ENCODE data around the gene DUSP15. TPM values are rescaled to one million over a fixed set of nuclear protein-coding genes. Genes with fewer than 3 reads are reported as not detected.

The DUSP15 gene
- total RNA-seq, 1 experiment from 2014 or later, result not detected

DNA sequence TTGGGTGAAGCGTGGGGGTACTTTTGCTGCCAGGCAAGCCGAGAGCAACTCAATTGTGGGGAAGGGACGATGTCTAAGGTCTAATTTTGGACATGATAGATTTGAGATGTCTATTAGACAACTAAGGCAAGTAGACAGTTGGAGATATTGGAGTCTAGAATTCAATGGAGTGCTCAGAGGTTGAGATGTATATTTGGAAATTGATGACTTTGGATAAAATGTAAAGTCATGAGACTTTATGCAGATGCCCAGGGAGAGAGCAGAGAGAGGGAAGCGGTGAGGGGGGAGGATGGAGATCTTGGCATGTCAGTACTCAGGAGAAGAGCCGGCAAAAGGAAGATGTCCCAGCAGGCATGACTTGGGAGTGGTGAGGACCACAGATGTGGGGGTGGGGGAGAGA lies 44.3 kb downstream of the DUSP15 start:
- H4K20me1 ChIP-seq (ENCODE audit: insufficient read depth), result no peaks in the 10 kb centered on the region
- intact Hi-C loops (cut with micrococcal nuclease), result no loop called here
- no peak overlapping the region for H3K4me3 ChIP-seq (replicated peaks in 1 of 2; ENCODE audit: low read depth in 1 of 2, low read length in 2 of 2)
- POLR2A ChIA-PET, result no interaction called here
- no peaks in the 10 kb centered on the region for H3K79me2 ChIP-seq (ENCODE audit: insufficient read depth, low read length)
- TF ChIP-seq SIN3A (IDR thresholded peaks at IDR 0.05; ENCODE audit: low read depth), result no peak
- H3K9me2 ChIP-seq (ENCODE audit: insufficient read depth), result no peaks in the 10 kb centered on the region
- H3K9ac ChIP-seq (ENCODE audit: low read length), result no peak overlapping the region
- no TSS peak for BruUV-seq (replicated peaks)
- H3K36me3 ChIP-seq (ENCODE audit: control insufficient read depth in 1 of 2, insufficient read depth in 2 of 2, low read length in 2 of 2), result no peaks in the 10 kb centered on the region
- H3K4me1 ChIP-seq (ENCODE audit: control insufficient read depth in 1 of 2, insufficient read depth in 2 of 2, low read length in 2 of 2), result peaks cover 0 to 9% of the 10 kb centered on the region in 2 experiments; a peak in 1 of 4 replicates
- no peaks in the 10 kb centered on the region for H3K27me3 ChIP-seq (ENCODE audit: insufficient read depth, low read length)
- no peak for ATAC-seq
- H2AFZ ChIP-seq (ENCODE audit: low read depth, low read length, poor library complexity, severe bottlenecking), result no peak overlapping the region
- no peak for DNase-seq (ENCODE audit: low read depth, low spot score)
- RAD21 ChIA-PET (ENCODE audit: low non-redundant PET in 1 of 2, low total read pairs in 2 of 2, uncharacterized antibody in 2 of 2, unreplicated experiment in 2 of 2), result no interaction called here
- H3K4me2 ChIP-seq (ENCODE audit: low read length), result no peak overlapping the region
- no peak overlapping the region for H3K27ac ChIP-seq (ENCODE audit: low read depth, low read length)
- CTCF ChIA-PET, result no interaction called here
- H3K9me3 ChIP-seq (ENCODE audit: control insufficient read depth in 1 of 2, insufficient read depth in 1 of 2, low read depth in 1 of 2, low read length in 2 of 2), result no peaks in the 10 kb centered on the region

DNA sequence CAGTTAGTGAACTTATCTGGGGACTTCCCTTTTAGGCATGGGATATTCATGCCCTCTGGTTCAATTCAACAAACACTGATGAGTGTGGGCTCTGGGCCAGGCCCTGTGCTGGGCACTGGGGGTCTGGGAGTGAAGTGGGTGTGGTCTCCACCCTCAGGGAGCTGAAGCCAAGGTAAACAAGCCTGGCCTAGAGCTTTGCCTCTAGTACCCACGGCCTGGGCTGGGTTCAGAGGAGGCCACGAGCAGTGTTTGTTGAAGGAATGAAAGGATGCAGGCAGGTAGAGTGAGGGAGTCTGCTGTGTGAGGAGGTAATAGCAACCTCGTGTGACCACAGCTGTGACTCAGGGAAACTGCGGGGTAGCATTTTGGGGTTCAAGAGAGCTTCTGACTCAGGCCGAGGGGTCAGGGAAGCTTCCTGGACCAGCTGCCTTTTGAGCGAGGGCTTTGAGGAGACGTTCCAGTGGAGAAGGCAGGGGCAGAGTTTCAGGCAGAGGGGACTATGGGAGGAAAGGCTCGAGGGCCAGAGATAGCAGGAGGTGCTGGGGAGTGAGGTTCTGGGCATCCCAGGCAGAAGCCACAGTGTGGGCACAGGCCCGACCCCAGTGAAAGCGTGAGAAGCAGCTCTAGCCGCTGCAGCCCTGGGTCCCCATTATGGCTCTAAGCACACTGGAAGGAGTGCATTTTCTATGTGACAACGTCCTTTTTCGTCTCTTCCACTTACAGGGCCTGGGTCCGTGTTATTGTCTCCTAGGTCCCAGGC lies 45.6 kb downstream of the DUSP15 start:
- no peak overlapping the region for H2AFZ ChIP-seq (ENCODE audit: low read depth, low read length, poor library complexity, severe bottlenecking)
- RAD21 ChIA-PET (ENCODE audit: low non-redundant PET in 1 of 2, low total read pairs in 2 of 2, uncharacterized antibody in 2 of 2, unreplicated experiment in 2 of 2), result no interaction called here
- peaks cover 0 to 9% of the 10 kb centered on the region in 2 experiments; a peak in 1 of 4 replicates for H3K4me1 ChIP-seq (ENCODE audit: control insufficient read depth in 1 of 2, insufficient read depth in 2 of 2, low read length in 2 of 2)
- no TSS peak for BruUV-seq (replicated peaks)
- no peaks in the 10 kb centered on the region for H3K27me3 ChIP-seq (ENCODE audit: insufficient read depth, low read length)
- H3K79me2 ChIP-seq (ENCODE audit: insufficient read depth, low read length), result no peaks in the 10 kb centered on the region
- H3K9ac ChIP-seq (ENCODE audit: low read length), result no peak overlapping the region
- no peak for DNase-seq (ENCODE audit: low read depth, low spot score)
- ATAC-seq, result no peak
- no peak overlapping the region for H3K4me3 ChIP-seq (replicated peaks in 1 of 2; ENCODE audit: low read depth in 1 of 2, low read length in 2 of 2)
- POLR2A ChIA-PET, result no interaction called here
- no peaks in the 10 kb centered on the region for H3K9me2 ChIP-seq (ENCODE audit: insufficient read depth)
- H3K27ac ChIP-seq (ENCODE audit: low read depth, low read length), result no peak overlapping the region
- no peak overlapping the region for H3K4me2 ChIP-seq (ENCODE audit: low read length)
- H4K20me1 ChIP-seq (ENCODE audit: insufficient read depth), result no peaks in the 10 kb centered on the region
- no peak for TF ChIP-seq POLR2A (IDR thresholded peaks at IDR 0.05; ENCODE audit: borderline replicate concordance, extremely low read depth, insufficient read depth, insufficient read length)
- TF ChIP-seq, protein P1, sequence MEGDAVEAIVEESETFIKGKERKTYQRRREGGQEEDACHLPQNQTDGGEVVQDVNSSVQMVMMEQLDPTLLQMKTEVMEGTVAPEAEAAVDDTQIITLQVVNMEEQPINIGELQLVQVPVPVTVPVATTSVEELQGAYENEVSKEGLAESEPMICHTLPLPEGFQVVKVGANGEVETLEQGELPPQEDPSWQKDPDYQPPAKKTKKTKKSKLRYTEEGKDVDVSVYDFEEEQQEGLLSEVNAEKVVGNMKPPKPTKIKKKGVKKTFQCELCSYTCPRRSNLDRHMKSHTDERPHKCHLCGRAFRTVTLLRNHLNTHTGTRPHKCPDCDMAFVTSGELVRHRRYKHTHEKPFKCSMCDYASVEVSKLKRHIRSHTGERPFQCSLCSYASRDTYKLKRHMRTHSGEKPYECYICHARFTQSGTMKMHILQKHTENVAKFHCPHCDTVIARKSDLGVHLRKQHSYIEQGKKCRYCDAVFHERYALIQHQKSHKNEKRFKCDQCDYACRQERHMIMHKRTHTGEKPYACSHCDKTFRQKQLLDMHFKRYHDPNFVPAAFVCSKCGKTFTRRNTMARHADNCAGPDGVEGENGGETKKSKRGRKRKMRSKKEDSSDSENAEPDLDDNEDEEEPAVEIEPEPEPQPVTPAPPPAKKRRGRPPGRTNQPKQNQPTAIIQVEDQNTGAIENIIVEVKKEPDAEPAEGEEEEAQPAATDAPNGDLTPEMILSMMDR (IDR thresholded peaks at IDR 0.05 in 2 of 3, conservative IDR thresholded peaks at IDR 0.05 in 1 of 3; ENCODE audit: borderline replicate concordance in 1 of 3, insufficient read depth in 1 of 3, low read depth in 2 of 3, low read length in 2 of 3), result no peak
- no peak for TF ChIP-seq ZFX (IDR thresholded peaks at IDR 0.05)
- TF ChIP-seq RAD21 (IDR thresholded peaks at IDR 0.05; ENCODE audit: low read depth), result no peak
- TF ChIP-seq SP1 (IDR thresholded peaks at IDR 0.05; ENCODE audit: low read depth), result no peak
- TF ChIP-seq EGR1 (IDR thresholded peaks at IDR 0.05; ENCODE audit: low read depth), result no peak
- no peak for TF ChIP-seq CBX3 (IDR thresholded peaks at IDR 0.05; ENCODE audit: low read depth)
- no peak for TF ChIP-seq EZH2phosphoT487 (IDR thresholded peaks at IDR 0.05; ENCODE audit: borderline replicate concordance)
- TF ChIP-seq, protein P2, sequence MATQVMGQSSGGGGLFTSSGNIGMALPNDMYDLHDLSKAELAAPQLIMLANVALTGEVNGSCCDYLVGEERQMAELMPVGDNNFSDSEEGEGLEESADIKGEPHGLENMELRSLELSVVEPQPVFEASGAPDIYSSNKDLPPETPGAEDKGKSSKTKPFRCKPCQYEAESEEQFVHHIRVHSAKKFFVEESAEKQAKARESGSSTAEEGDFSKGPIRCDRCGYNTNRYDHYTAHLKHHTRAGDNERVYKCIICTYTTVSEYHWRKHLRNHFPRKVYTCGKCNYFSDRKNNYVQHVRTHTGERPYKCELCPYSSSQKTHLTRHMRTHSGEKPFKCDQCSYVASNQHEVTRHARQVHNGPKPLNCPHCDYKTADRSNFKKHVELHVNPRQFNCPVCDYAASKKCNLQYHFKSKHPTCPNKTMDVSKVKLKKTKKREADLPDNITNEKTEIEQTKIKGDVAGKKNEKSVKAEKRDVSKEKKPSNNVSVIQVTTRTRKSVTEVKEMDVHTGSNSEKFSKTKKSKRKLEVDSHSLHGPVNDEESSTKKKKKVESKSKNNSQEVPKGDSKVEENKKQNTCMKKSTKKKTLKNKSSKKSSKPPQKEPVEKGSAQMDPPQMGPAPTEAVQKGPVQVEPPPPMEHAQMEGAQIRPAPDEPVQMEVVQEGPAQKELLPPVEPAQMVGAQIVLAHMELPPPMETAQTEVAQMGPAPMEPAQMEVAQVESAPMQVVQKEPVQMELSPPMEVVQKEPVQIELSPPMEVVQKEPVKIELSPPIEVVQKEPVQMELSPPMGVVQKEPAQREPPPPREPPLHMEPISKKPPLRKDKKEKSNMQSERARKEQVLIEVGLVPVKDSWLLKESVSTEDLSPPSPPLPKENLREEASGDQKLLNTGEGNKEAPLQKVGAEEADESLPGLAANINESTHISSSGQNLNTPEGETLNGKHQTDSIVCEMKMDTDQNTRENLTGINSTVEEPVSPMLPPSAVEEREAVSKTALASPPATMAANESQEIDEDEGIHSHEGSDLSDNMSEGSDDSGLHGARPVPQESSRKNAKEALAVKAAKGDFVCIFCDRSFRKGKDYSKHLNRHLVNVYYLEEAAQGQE (IDR thresholded peaks at IDR 0.05; ENCODE audit: low read depth), result no peak
- no peak for TF ChIP-seq YY1 (IDR thresholded peaks at IDR 0.05; ENCODE audit: extremely low read depth, insufficient replicate concordance, low read depth, low read length)
- TF ChIP-seq, protein P3, sequence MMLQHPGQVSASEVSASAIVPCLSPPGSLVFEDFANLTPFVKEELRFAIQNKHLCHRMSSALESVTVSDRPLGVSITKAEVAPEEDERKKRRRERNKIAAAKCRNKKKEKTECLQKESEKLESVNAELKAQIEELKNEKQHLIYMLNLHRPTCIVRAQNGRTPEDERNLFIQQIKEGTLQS (IDR thresholded peaks at IDR 0.05), result no peak
- TF ChIP-seq TCF7L2 (IDR thresholded peaks at IDR 0.05; ENCODE audit: borderline replicate concordance, extremely low read depth, insufficient read depth, insufficient read length), result no peak
- TF ChIP-seq JUND (IDR thresholded peaks at IDR 0.05), result no peak
- CTCF ChIA-PET, result interaction anchor here (1.0 to 1.5 kb wide), 2 partner anchors 12 to 27 kb away, joined by 3 to 10 read pairs; no protein-coding TSS in a partner anchor
- H3K36me3 ChIP-seq (ENCODE audit: control insufficient read depth in 1 of 2, insufficient read depth in 2 of 2, low read length in 2 of 2), result no peaks in the 10 kb centered on the region
- intact Hi-C loops (cut with micrococcal nuclease), result no loop called here
- H3K9me3 ChIP-seq (ENCODE audit: control insufficient read depth in 1 of 2, insufficient read depth in 1 of 2, low read depth in 1 of 2, low read length in 2 of 2), result no peaks in the 10 kb centered on the region
